Spleen (tissue), 13 donors: Measurements from ENCODE around the gene CDC123. TPM values are rescaled to one million over a fixed set of nuclear protein-coding genes. Genes with fewer than 3 reads are reported as not detected.

Source experiments
- DNase-seq: peaks from one replicate; pipeline ENCODE4 v3.0.0-alpha.2; 2020
- H3K27ac ChIP-seq, 8 donors: fragments of 200-600 bp; sonication (generic) in 7 of 8; 1 replicate in 4 of 8; 2 replicates in 4 of 8; pipeline versions ENCODE4 v1.5.0 to v1.8.0; 2016 to 2021; ENCODE audit warnings: inconsistent platforms in 4 of 8, mild to moderate bottlenecking in 4 of 8, moderate library complexity in 1 of 8
- H3K27me3 ChIP-seq, 7 donors: fragments of 200-600 bp; sonication (generic) in 6 of 7; replicated peaks in 1 of 7; 1 replicate in 4 of 7; 2 replicates in 3 of 7; pipeline versions ENCODE4 v1.5.0 to v1.8.0; 2016 to 2021; ENCODE audit warnings: inconsistent platforms in 3 of 7, mild to moderate bottlenecking in 1 of 7
- H3K36me3 ChIP-seq, 6 donors: fragments of 200-600 bp; sonication (generic) in 5 of 6; 1 replicate in 4 of 6; 2 replicates in 2 of 6; pipeline versions ENCODE4 v1.5.0 to v1.8.0; 2016 to 2021; ENCODE audit warnings: inconsistent platforms in 2 of 6
- H3K4me1 ChIP-seq, 6 donors: fragments of 200-600 bp; sonication (generic) in 5 of 6; 1 replicate in 3 of 6; 2 replicates in 3 of 6; pipeline versions ENCODE4 v1.5.0 to v1.8.0; 2016 to 2021; ENCODE audit warnings: inconsistent platforms in 3 of 6
- H3K4me3 ChIP-seq, 8 donors: fragments of 200-600 bp; sonication (generic) in 7 of 8; 1 replicate in 4 of 8; 2 replicates in 4 of 8; pipeline versions ENCODE4 v1.5.0 to v1.8.0; 2016 to 2021; ENCODE audit warnings: inconsistent platforms in 4 of 8, mild to moderate bottlenecking in 4 of 8, moderate library complexity in 2 of 8
- H3K9me3 ChIP-seq, 8 donors: fragments of 200-600 bp; sonication (generic) in 7 of 8; 1 replicate in 4 of 8; 2 replicates in 4 of 8; pipeline versions ENCODE4 v1.5.0 to v1.8.0; 2016 to 2021; ENCODE audit warnings: inconsistent platforms in 4 of 8
- CTCF ChIP-seq, 11 experiments: fragments of 200-600 bp in 7 of 11; fragments of 450-650 bp in 4 of 11; sonication (generic) in 4 of 11; IDR thresholded peaks in 8 of 11; conservative IDR thresholded peaks in 3 of 11; 1 replicate in 7 of 11; 2 replicates in 4 of 11; pipeline versions ENCODE4 v1.4.0 to v1.8.0; 2016 to 2021; ENCODE audit warnings: antibody characterized with exemption in 11 of 11, inconsistent platforms in 4 of 11, mild to moderate bottlenecking in 1 of 11
- POLR2A ChIP-seq, 3 donors: fragments of 450-650 bp; IDR thresholded peaks; one replicate each; pipeline ENCODE4 v1.5.1; 2017; ENCODE audit warnings: antibody characterized with exemption in 3 of 3, mild to moderate bottlenecking in 1 of 3
- POLR2AphosphoS5 ChIP-seq, 3 donors: sonication (generic); formaldehyde crosslinking; IDR thresholded peaks; one replicate each; pipeline ENCODE4 v1.5.1; 2017; ENCODE audit warnings: antibody characterized with exemption in 3 of 3
- WGBS, 5 donors: extraction: QIAGEN DNeasy Blood & Tissue Kit in 3 of 5; methylation state at CpG; one replicate each; pipeline versions ENCODE4 v1.1.5 to v1.1.7; 2013 to 2018; 5-methylcytosine and 5-hydroxymethylcytosine counted together
- intact Hi-C: fragments of 100-400 bp; cut with DNase I; formaldehyde crosslinking; loops from one replicate; pipeline ENCODE4 v1.15.0; 2023; ENCODE audit warnings: low total_unique reads
- long read RNA-seq, 2 donors: transcript quantifications; one replicate each; lab custom pipeline, GENCODE V29; 2026
- polyA plus RNA-seq, 3 donors: library from polyadenylated mRNA; stranded (reverse); fragments of 200-250 nt; gene quantifications; one replicate each; pipeline ENCODE4 v1.2.1, GENCODE V29; 2013
- total RNA-seq, 7 donors: library from RNA; depleted of rRNA in 3 of 7; stranded (reverse); fragments of >200 nt in 3 of 7; fragmentation: NEBNext Ultra II Directional in 4 of 7; extraction: Animal tissue kit (Norgen Biotek cat#: 25700) in 4 of 7; gene quantifications; one replicate each; pipeline versions ENCODE4 v1.1.0 to v1.2.1, GENCODE V29; 2016 to 2021
- donor health status: healthy with polysubstance abuse.
- donor health status: DM: no; HTN: no; CAD: no; lungs with moderate emphysema.
- donor health status: DM: no; HTN: no; CAD: no.
- donor health status: Bipolar disorder and iron deficiency.
- donor health status: healthy.
- donor health status: DM: no; HTN: no; CAD: no.
- donor health status: DM: yes; HTN: yes; CAD: no.

Gene CDC123
- total RNA-seq (10 to 100 TPM; 52.7 to 93.8 (median 67.8) TPM), polyA plus RNA-seq (10 to 100 TPM; 38.8 to 54.6 (median 47.1) TPM)
- long read RNA-seq, donor 1, transcript CDC123-201 (13 exons, 1,542 nt), result major isoform, 20 of 36 reads
- long read RNA-seq, donor 1, partial matches to known transcripts, result 15 of 36 reads
- long read RNA-seq, donor 1, other reads (novel, unspliced or antisense), result 0 of 36 reads
- long read RNA-seq, donor 2, transcript CDC123-201 (13 exons, 1,542 nt), result major isoform, 18 of 33 reads
- long read RNA-seq, donor 2, partial matches to known transcripts, result 14 of 33 reads
- long read RNA-seq, donor 2, other reads (novel, unspliced or antisense), result 0 of 33 reads

- H3K9me3 ChIP-seq, result no peaks in the 10 kb centered on the region
- peak; percentile 95 for DNase-seq
- peaks cover 0 to 42% (median 10%) of the 10 kb centered on the region in 6 donors for H3K36me3 ChIP-seq
- intact Hi-C loops, result no loop called here
- no peaks in the 10 kb centered on the region for H3K27me3 ChIP-seq
- peak within 1 kb of the TSS; percentile 83 to 97 (median 94) for H3K27ac ChIP-seq
- WGBS, 5 donors, result 0 to 1% (median 0%) methylated on average over 51 to 62 of the region's 62 CpGs
- H3K4me3 ChIP-seq, result peak within 1 kb of the TSS; percentile 77 to 100 (median 94)
- TF ChIP-seq CTCF (IDR thresholded peaks at IDR 0.05 in 8 of 11, conservative IDR thresholded peaks at IDR 0.05 in 3 of 11), result peak in 7 of 11 experiments; percentile 8 to 30 (median 26)
- TF ChIP-seq POLR2A (IDR thresholded peaks at IDR 0.05), result peak in 2 of 3 donors; percentile 12 to 16
- peak; percentile 82 to 87 (median 83) for TF ChIP-seq POLR2AphosphoS5 (IDR thresholded peaks at IDR 0.05)
- peaks cover 20 to 91% (median 55%) of the 10 kb centered on the region in 6 donors for H3K4me1 ChIP-seq
Observed at GRCh38 chr10:12195603-12196506, at the start of gene CDC123, which contains the start of gene NUDT5. TSS of gene CDC123 (plus strand) at chr10:12196188. CDS start at chr10:12196246, 58 bp downstream. TSS of gene NUDT5 (minus strand) at chr10:12195891. CDS start at chr10:12186291, 9,600 bp downstream.

- 72 to 89% (median 80%) methylated on average over 4 of the region's 4 CpGs for WGBS, 5 donors
Observed at GRCh38 chr10:12150163-12150562, 45.8 kb upstream of the CDC123 start.

GRCh38 chr10:12154516-12154915 is 41.5 kb upstream of the CDC123 start:
- Histone ChIP-seq H3K4me1 (peaks cover 0 to 9% (median 0%) of the 10 kb centered on the region in 6 donors), H3K27ac (no peak overlapping the region), H3K36me3 (peaks cover 0 to 96% (median 28%) of the 10 kb centered on the region in 6 donors), H3K9me3 (no peaks in the 10 kb centered on the region), H3K4me3 (no peak overlapping the region), H3K27me3 (no peaks in the 10 kb centered on the region)
- TF ChIP-seq CTCF (IDR thresholded peaks at IDR 0.05 in 8 of 11, conservative IDR thresholded peaks at IDR 0.05 in 3 of 11) (no peak), POLR2AphosphoS5 (IDR thresholded peaks at IDR 0.05) (no peak), POLR2A (IDR thresholded peaks at IDR 0.05) (no peak)
- no peak for DNase-seq
- intact Hi-C loops, result no loop called here
- WGBS, 5 donors, result 88 to 96% (median 94%) methylated on average over 6 of the region's 6 CpGs

More at GRCh38 chr10:12150163-12150562, 45.8 kb upstream of the CDC123 start:
- no peak for TF ChIP-seq POLR2AphosphoS5 (IDR thresholded peaks at IDR 0.05)
- no peak for TF ChIP-seq CTCF (IDR thresholded peaks at IDR 0.05 in 8 of 11, conservative IDR thresholded peaks at IDR 0.05 in 3 of 11)
- TF ChIP-seq POLR2A (IDR thresholded peaks at IDR 0.05), result no peak
- Histone ChIP-seq H3K27ac (no peak overlapping the region), H3K27me3 (no peaks in the 10 kb centered on the region), H3K4me1 (no peaks in the 10 kb centered on the region), H3K9me3 (no peaks in the 10 kb centered on the region), H3K4me3 (no peak overlapping the region), H3K36me3 (peaks cover 0 to 95% (median 20%) of the 10 kb centered on the region in 6 donors)
- DNase-seq, result no peak
- intact Hi-C loops, result no loop called here
